AG08396 (cell line): ENCODE results near the gene CSMD2.

Source experiments
- DNase-seq: peaks from one replicate; pipeline ENCODE4 v3.0.0; 2012; ENCODE audit warnings: low spot score, mixed read lengths

The CSMD2 gene

DNA sequence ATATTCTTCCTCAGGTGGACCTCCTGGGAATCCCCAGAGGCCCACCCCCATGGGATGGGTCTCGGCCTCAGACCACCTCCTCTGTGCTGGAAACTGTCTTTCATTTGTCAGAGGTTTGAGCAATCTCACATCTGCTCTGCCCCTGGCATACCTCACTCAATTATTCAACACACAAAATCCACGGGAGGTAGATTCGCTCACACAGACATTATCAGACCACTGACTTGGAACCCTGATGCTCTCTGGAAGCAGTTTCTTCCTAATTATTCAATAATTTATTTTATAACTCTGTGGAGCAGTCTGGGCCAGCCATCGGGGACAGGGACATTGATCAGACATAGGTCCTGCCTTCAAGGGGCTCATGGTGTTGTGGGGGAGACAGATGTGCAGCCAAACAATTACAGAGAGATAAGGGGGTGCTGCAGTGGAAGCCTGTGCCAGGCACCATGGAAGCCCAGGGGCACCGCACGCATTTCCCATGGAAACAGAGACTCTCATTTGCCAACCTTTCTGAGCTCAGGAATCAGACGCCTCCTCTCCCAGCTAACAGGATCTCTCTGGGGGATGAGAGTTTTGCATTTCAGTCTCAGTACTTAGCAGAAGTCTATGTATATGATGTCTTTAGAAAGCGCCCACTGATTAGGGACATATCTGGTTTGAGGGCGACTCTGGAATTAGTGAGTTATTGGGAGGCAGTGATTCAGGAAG, 204.7 kb downstream of the CSMD2 start:
- no peak for DNase-seq

DNA sequence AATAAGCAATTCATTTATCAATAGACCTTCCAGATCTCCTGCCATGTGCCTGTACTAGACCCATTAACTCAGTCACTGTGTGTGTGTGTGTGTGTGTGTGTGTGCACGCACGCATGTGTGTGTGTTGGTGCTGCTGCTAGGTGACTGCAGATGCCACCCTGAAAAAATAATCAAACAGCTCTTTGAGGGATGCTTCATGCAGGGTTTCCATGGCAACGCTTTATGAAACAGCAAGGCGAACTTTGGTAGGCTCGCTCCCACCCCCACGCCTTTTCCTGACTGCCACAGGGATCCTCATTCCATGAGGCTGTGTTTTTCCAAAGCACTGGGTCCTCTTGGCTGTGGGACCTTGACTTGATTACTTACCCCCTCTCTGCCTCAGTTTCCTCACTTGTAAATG, 207.2 kb downstream of the CSMD2 start:
- DNase-seq: no peak

DNA sequence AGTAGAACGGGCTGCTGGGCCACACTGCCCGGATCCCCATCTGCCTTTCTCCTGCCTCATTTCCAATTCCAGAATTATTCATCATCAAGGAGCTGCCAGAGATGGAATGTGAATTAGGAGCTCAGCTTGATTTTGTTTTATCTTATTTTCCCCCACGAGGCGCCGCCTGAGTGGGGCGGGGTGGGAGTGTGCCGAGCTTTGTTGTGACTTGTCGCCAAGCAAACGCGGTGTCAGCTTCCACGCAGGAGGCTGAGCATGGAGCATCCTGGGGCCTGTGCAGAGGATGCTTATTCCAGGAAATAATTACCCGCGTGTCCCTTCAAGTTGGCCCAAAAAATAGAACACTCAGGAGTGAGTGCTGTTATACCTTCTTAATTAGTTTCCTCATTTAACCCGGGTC, 209.9 kb downstream of the CSMD2 start:
- no peak for DNase-seq

DNA sequence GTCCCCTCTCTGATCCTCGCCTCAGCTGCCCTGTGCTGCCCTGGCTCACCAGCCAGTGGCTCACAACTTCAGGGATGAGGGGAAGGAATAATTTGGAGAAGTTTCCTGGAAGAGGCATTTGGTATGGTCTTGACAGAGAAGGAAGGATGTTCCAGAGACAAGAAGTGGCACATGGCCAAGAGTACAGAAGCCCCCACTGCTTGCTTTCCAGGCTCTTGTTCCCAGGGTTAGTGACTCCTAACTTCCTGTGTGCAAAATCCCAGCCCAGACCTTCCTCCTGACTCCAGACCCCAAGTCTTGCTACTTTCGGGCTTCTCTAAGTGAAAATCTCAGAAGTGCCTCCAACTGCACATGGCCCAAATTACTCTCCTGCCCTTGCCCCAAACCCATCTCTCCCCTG, 215.5 kb downstream of the CSMD2 start:
- DNase-seq: no peak

DNA sequence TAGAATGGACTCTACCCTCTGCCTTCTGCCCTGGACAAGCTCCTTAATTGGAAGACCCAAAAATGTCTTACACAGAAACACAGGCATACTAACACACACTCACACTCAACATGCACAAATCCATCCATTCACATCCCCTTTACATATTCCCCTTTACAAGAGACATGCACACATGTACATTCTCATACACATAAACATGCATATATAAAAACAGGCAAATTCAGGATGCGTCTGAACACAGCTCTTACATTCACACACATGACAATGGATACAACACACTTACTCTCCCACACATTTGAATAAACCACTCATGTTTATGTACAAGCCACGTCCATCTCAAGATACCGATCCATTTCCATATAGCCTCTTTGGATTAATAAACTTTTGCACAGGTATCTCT, 216.7 kb downstream of the CSMD2 start:
- no peak for DNase-seq

DNA sequence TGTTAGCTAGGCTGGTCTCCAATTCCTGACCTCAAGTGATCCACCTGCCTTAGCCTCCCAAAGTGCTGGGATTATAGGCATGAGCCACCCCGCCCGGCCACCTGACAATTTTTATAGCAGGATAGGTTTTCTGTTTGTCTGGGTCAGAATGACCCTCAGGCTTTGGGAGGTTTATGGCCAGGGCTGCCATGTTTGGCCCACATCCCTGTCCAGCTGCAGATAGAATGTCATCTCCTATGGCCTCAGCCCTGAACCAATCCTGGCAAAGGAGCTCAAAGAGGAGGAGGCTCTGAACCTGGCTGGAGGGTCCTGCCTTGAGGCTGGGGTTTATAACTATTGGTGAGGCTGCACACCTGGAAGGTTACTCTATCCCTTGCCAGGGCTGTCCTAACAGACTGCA, 218.2 kb downstream of the CSMD2 start:
- no peak for DNase-seq

DNA sequence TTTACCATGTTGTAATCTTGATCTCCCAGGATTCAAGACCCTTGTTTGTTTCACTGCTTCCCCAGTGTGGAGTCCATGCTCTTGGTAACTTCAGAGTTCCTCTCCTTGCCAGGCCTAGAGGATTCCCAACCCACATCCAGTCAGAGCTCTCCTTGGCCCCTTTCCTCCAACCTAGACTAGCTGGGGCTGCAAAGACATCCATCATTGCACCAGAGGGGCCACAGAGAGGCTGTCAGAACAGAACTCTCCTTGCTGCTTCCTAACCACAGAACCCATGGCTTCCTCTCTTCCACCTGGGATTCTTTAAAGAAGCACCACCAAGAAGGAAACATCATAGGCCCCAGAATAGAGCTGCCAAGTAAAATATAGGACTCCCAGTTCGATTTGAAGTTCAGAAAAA, 220.2 kb downstream of the CSMD2 start:
- no peak for DNase-seq

DNA sequence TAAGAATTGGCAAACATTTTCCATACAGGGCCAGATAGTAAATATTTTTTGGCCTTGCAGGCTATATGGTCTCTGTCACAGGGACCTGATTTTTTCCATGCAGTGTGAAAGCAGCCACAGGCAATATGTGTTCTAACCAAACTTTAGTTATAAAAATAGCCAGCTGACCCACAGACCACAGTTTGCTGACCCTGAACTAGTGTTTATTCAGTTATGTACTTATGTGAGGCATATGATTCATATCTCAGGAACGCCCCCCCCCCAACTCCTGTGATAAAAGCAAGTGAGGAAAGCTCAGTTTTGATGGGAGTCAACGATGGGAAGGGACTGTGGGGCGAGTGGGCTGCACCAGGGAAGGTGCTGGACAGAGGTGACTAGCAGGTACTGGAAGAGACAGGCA, 221.1 kb downstream of the CSMD2 start:
- DNase-seq: peak; percentile 80

DNA sequence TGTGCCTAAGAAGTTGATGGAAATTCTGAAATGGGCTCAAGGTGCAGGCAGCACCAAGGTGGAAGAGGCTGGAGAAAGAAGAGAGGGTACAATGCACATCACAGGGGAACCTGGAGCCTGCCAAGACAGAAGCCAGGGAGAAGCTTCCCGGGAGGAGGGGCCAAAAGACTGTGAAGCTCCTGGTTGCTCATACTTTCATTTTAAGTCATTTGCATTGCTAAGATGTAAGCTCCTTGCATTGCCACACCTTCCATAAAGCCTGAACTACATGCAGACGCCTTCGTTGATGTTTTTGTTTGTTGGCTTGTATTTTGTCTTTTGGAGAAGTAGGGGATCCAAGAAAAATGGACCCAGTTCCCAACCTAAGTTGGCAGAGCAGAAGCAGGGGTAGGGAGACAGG, 232.2 kb downstream of the CSMD2 start:
- DNase-seq: no peak

DNA sequence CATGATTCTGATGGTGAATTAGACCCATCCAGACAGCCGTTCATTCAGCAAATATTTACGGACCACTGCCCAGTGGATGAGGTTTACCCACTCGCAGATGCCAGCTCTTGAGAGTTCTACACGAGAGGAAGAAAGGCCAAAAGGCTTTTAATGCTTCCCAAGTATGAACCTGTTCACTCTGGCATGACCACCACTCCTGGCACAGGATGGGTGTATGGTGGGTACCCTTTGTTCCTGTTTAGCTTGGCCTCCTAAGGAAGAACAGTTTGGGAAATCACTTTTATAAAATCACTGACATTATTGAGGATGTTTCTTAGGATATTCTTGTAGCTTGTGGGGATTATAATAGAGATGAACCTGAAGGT, 233.9 kb downstream of the CSMD2 start:
- no peak for DNase-seq

DNA sequence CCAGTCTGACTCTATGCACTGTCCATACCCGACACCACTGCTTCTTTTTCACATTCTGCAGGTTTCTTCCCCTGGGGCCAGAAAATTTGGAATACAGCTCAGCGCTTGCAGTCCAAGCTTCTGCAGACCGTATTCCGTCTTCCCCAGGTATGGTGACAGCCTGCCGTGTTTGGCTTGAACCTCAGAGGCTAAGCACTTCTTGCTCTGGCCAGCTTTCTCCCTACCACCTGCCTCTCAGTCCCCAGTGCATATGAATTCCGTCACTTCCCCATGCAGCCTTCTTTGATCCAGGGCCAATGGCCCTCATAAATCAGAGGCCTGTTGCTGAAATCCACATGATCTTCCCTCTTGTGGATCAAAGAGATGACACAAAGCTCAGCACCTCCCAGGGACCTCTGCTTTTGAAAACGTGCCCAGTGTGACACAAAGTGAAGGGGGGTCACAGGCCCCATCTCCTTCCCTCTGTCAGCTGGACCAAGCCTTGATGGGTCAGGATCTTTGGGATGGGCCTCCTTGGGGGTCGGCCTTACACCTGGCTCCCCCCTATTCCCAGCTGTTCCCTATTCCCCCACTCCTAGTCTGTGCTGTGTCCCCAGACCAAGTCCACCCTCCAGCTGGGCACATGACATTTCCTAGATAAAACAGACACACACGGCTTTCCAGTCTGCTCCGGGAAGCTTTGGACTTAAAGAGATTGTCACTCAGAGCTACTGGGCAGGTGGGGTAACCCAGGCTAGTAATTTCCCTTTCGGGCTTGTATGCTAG, 234.5 kb downstream of the CSMD2 start:
- DNase-seq: no peak

DNA sequence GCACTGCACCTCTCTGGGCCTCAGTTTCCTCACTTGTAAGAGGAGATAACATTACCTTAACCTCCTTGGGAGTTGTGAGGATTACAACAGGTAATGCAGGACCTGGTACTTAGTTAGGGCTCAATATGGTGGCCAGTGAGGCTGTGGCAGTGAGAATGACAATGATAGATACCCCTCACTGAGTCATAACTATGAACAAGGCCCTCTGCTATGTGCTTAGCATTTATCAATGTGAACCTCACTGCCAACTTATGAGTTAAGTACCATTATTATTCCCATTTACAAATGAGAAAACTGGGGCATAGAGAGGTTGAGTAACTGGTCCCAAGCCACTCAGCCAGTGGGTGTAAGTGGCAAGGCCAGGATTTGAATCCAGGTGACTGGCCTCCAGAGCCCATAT, 236.8 kb downstream of the CSMD2 start:
- DNase-seq: peak; percentile 34

DNA sequence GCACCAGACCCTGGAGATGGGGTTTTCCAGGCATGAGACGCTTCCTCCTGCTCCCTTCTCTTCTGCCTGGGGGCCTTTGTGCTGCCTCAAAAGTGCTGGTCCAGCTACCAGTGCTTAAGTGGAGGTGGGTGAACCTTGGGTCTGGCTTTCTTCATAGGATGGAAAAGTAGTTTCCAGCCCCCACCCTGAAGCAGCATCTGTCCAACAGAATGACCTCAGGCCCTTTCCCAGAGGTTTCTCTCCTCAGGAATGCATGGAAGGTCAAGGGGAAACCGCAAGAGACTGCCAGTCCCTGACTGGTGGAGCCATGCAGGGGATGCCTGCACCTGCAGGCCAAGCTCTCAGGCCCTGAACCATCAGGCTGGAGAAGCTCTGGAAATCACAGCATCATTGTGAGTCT, 237.3 kb downstream of the CSMD2 start:
- DNase-seq: no peak

DNA sequence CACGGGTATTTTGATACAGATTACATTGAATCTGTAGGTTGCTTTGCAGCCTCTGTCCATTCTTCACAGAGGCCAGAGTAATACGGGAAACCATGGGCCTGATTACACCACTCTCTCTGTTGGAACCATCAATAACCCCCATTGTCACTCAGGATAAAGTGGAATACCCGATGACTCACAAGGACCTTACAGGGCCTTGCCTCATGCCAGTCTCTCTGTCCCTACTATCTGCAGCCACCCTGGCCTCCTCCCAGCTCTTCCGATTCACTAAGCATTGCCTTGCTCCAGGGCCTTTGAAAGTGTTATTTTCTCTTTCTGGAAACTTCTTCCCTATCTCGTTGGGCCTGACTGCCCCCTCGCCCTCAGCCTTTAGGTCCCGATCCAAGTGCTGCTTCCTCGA, 239.4 kb downstream of the CSMD2 start:
- DNase-seq: no peak

DNA sequence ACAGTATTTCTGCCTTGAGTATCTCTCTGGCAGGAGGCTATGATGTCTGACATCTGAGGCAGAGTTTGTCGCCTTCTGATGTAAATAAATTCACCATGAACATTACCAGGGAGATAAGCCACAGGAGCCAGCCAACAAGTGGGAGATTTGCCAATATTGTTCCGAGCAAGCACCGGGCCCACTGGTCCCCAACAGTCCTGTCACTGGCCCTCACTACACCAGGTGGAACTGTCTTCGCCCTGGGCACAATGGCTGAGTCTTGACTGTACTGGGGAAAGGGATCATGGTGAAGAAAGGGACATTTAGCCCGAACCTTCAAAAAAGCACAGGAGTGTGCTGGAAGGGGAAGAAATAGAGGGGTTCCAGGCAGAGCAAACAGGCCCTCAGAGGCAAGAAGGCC, 243.7 kb downstream of the CSMD2 start:
- no peak for DNase-seq

DNA sequence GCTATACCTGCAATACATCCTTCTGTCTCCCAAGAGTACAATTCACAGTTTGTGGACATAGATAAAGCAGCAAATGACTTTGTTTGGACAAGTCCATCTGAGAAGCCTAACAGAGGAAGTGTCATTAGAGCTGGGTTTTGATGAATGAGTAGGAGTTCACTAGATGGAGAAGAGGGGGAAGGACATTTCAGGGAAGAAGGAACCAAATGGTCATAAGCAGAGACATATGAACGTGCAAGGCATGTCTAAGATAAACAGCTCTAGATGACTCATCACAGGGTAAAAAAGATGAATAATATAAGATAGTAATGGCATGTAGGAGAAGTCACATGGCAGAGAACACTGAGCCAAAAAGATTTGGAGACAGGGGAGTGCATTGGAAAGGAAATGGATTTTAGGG, 246.7 kb downstream of the CSMD2 start:
- DNase-seq: peak; percentile 74

DNA sequence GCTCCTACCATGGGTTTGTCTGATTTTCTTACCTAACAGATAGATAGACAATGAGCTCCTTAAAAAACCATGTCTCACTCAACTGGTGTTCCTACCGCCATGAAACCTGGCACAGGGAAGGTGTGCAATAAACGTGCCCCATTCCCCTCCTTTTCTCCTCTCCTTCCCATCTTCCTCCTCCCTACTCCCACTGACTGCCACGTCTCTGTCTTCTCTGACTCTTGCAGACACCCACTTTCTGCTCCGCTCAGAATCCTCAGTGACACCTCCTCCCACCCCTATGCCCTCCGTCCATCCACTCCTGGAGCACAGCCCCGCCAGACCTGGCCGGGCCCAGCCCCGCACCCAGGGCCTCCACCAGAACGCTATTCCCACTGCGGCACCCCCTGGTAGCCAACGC, 248.2 kb downstream of the CSMD2 start:
- no peak for DNase-seq

DNA sequence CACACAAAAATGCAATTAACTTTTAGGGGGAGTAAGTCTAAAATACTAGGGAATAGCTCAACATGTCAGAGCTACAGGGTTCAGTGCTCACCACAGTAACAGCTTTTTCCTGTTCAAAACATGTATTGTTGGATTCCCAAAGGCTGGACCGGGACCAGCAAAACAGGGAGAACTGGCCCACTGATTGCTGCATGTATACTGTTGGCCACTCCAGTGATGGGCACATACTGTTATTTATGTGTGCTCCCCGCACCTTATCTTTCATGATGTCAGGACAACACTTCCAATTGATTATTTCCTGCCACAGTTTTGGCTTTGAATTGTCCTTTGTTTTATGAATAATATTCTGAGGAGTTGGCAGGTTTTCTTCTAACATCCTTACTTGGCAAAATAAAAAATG, 250.5 kb downstream of the CSMD2 start:
- no peak for DNase-seq

DNA sequence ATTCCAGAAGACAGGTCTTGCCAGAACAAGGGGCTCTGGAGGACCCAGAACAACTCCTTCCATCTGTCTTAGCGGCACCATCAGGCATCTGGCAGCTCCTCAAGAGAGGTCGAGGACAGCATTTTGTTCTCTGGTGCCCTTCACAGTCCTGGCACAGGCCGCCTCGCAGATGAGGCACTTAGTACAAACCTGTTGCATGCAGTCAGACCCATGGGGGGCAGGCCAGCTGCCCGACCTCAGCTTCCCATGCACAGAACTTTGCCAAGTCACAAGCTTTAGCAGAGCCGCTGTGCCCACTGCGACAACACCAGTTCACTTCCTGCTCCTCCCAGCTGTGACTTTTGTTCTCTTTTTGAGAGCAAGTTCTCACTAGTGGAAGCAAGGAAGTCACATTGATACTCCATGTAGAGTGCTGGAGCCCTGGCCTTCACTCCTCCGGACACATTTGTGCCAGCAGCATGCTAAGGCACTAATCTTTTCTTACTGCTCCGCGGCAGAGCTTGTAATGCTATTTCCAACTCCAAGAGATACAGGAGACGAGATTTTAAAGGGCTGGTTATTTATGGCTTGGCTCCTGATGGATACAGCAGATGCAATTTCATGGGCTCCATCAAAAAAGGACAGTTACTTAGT, 256.6 kb downstream of the CSMD2 start:
- DNase-seq: no peak

DNA sequence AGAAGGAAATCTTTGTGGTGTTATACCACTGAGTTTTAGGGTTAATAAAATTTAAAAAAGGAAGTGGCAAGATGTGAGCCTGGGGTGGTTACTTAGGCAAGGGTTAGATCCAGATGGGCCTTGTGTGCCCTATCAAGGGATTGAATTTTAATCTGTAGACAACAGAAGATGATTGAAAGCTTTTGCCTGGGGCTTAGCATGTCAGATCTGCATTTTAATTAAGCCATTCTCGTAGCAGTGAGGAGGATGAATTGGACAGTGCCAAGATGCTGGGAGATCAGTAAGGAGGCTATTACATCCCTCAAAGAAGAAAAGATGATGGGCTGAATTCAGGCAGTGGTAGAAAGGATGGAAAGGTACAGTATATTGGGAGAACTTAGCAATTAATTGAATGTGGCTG, 258.9 kb downstream of the CSMD2 start:
- no peak for DNase-seq

DNA sequence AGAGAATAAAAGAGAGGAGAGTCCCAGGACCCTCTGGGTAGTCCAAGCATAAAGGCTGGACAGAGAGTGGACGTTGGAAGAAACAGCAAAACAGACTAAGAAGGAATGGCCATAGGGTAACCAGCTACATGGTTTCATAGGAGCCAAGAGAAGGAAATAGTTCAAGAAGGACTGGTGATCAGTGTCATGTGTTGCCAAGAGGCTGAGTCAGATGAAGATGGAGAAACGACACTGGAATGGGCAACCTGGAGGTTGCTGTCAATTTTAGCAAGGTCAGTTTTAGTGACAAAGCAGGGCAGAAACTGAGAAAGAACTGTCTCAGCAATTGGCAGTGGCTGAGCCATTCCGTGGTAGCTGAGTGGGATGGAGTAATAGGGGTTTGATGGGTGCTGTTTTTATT, 259.8 kb downstream of the CSMD2 start:
- DNase-seq: no peak

DNA sequence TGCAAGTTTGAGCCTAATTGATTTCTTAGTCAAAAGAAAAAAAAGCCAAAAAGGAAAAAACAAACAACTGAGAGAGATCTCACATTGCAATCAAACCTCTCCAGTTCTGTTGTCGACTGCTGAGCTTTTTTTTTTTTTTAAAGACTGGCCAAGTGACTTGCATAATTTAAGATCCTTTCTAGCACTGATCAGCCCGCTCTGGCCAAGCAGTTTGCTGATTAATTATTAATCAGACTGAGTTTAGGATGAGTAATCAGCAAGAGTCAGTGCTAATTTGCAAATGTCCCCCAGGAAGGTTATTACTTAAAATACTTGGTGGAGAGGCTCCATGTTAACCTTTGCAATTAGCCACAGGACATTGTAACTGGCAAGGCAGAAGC, 261.8 kb downstream of the CSMD2 start:
- DNase-seq: peak; percentile 29

DNA sequence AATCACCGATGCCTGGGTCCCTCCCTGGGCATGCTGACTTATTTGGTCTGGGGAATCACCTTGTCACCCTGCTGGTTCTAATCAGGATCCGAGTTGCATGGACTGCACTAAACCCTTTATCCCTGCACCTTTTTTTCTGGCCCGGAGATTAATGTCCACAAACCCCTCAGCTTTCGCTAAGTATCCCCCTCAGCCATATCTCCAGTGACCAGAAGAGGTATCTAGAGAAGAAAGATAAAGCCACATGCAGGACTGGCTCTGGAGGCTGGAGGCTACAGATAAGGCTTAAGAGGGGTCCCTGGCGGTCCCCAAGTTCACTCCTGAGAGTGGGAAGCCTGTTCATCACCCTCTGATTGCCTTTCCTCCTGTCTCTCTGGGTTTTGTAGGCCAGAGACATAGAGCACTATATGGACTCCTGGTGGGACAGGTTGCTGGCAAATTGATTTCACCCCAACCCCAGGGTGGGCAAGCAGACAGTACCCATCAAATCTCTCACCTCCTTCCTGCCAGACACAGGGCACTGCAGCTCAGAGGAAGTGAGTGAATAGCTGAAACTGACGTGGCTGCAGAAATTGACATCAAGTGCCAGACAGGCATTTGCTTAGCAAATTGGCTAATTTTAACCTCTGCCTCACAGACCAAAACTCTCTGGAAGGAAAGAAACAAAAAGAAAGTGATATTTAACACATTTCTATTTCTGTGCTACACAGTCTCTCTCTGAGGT, 262.4 kb downstream of the CSMD2 start:
- no peak for DNase-seq
